Measurements from ENCODE around the gene SULF2. TPM values are rescaled to one million over a fixed set of nuclear protein-coding genes. Genes with fewer than 3 reads are reported as not detected.

SULF2 gene
- total and polyA plus RNA-seq, 2 of the 13 experiments (the other 11 are each of a cell fraction or from before 2014, with no cell fraction given) = 7.2 to 50.9 TPM

- POLR2A ChIA-PET = no interaction called here
- DNase-seq (ENCODE audit: low spot score) (no peak), ATAC-seq (no peak), FAIRE-seq (no peak)
- 96% methylated on average over 9 of the region's 9 CpGs for WGBS (ENCODE audit: low lambda C conversion rate)
- Histone ChIP-seq H3K36me3 (replicated peaks in 1 of 2; ENCODE audit: control insufficient read depth in 1 of 2, insufficient read depth in 2 of 2, low read length in 2 of 2) (peaks cover 2 to 3% of the 10 kb centered on the region in 2 experiments; a peak in 1 of 5 replicates), H3K9ac (ENCODE audit: insufficient read depth, low read depth, low read length) (no peak overlapping the region), H3K4me1 (ENCODE audit: insufficient read depth, low read length) (peaks cover 12% of the 10 kb centered on the region; the same call in 1 of the 2 replicates), H3K4me2 (ENCODE audit: low read depth, low read length) (no peak overlapping the region), H2AFZ (ENCODE audit: low read length) (no peak overlapping the region), H3K4me3 (replicated peaks in 1 of 3; ENCODE audit: insufficient read depth in 1 of 3, low read depth in 2 of 3, low read length in 3 of 3) (no peak overlapping the region), H3K27ac (ENCODE audit: extremely low read length, insufficient read depth, low read length) (no peak overlapping the region), H4K20me1 (ENCODE audit: insufficient read depth, low read length) (no peaks in the 10 kb centered on the region; the same call in 1 of the 2 replicates), H3K79me2 (ENCODE audit: insufficient read depth, low read length) (peaks cover 73% of the 10 kb centered on the region), H3K27me3 (ENCODE audit: control insufficient read depth in 1 of 2, insufficient read depth in 2 of 2, low read length in 2 of 2) (no peaks in the 10 kb centered on the region), H3K9me3 (ENCODE audit: low read length) (no peaks in the 10 kb centered on the region)
- in situ Hi-C loops (cut with HindIII; ENCODE audit: extremely low pct_ligation_motif_present, low pct_unique_long_range_greater_than_20kb) = no loop called here
- TF ChIP-seq, protein P1, sequence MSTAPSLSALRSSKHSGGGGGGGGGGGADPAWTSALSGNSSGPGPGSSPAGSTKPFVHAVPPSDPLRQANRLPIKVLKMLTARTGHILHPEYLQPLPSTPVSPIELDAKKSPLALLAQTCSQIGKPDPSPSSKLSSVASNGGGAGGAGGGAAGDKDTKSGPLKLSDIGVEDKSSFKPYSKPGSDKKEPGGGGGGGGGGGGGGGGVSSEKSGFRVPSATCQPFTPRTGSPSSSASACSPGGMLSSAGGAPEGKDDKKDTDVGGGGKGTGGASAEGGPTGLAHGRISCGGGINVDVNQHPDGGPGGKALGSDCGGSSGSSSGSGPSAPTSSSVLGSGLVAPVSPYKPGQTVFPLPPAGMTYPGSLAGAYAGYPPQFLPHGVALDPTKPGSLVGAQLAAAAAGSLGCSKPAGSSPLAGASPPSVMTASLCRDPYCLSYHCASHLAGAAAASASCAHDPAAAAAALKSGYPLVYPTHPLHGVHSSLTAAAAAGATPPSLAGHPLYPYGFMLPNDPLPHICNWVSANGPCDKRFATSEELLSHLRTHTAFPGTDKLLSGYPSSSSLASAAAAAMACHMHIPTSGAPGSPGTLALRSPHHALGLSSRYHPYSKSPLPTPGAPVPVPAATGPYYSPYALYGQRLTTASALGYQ (CRISPR knock-in tag; IDR thresholded peaks at IDR 0.05) = no peak
- TF ChIP-seq ZNF143 (CRISPR knock-in tag; IDR thresholded peaks at IDR 0.05) (no peak), BATF2 (CRISPR knock-in tag; IDR thresholded peaks at IDR 0.05) (no peak), FOXP1 (IDR thresholded peaks at IDR 0.05) (no peak), FOXP1 (CRISPR knock-in tag; IDR thresholded peaks at IDR 0.05) (no peak), ZNF230 (CRISPR knock-in tag; IDR thresholded peaks at IDR 0.05) (no peak), NFRKB (IDR thresholded peaks at IDR 0.05) (no peak), ZNF460 (CRISPR knock-in tag; IDR thresholded peaks at IDR 0.05; ENCODE audit: borderline replicate concordance) (peak; percentile 43; the same call in 1 of the 2 replicates), RFX3 (CRISPR knock-in tag; IDR thresholded peaks at IDR 0.05) (no peak), ZMAT5 (CRISPR knock-in tag; IDR thresholded peaks at IDR 0.05; ENCODE audit: borderline replicate concordance, low read depth) (no peak), REPIN1 (CRISPR knock-in tag; IDR thresholded peaks at IDR 0.05; ENCODE audit: borderline replicate concordance, low read depth) (no peak), ZMYM3 (CRISPR knock-in tag; IDR thresholded peaks at IDR 0.05) (peak; percentile 29; the same call in 1 of the 2 replicates), ZNF746 (CRISPR knock-in tag; IDR thresholded peaks at IDR 0.05) (no peak), ZNF572 (CRISPR knock-in tag; IDR thresholded peaks at IDR 0.05) (no peak)
- BruUV-seq (replicated peaks) = no TSS peak
- intact Hi-C loops (cut with micrococcal nuclease; ENCODE audit: unreplicated experiment) = no loop called here
- CTCF ChIA-PET (ENCODE audit: low intra/inter-chr PET ratio, low total read pairs) = no interaction called here
Observed at GRCh38 chr20:47611785-47612184, 173.5 kb downstream of the SULF2 start.

All from HepG2 (cell line).